H9 (cell line): ENCODE measurements around the gene KIRREL3. TPM values are rescaled to one million over a fixed set of nuclear protein-coding genes. Genes with fewer than 3 reads are reported as not detected.
A peak's percentile ranks its signal among the peaks of the same experiment; 100 is the strongest.

ENCODE experiments used
- DNase-seq: peaks from one replicate; pipeline ENCODE4 v3.0.0-alpha.2; 2017
- H2AFZ ChIP-seq: one replicate; pipeline ENCODE4 v1.6.1; 2013; ENCODE audit warnings: mild to moderate bottlenecking, low read length, control low read depth, moderate library complexity
- H2AK5ac ChIP-seq: 2 replicates; pipeline ENCODE4 v1.6.1; 2013; ENCODE audit warnings: low read length, control low read depth, mixed read lengths; ENCODE audit not compliant: insufficient read length
- H2BK120ac ChIP-seq: one replicate; pipeline ENCODE4 v1.6.1; 2013; ENCODE audit warnings: low read depth, mild to moderate bottlenecking, low read length, control low read depth, inconsistent platforms; ENCODE audit not compliant: poor library complexity, severe bottlenecking
- H2BK12ac ChIP-seq: 2 replicates; pipeline ENCODE4 v1.6.1; 2013; ENCODE audit warnings: low read length, control low read depth, mixed read lengths, low read depth; ENCODE audit not compliant: insufficient read length
- H2BK15ac ChIP-seq: 2 replicates; pipeline ENCODE4 v1.6.1; 2013; ENCODE audit warnings: low read depth, low read length, control low read depth
- H2BK20ac ChIP-seq: one replicate; pipeline ENCODE4 v1.6.1; 2013; ENCODE audit warnings: low read depth, mild to moderate bottlenecking, low read length, control low read depth, inconsistent platforms; ENCODE audit not compliant: poor library complexity, severe bottlenecking
- H2BK5ac ChIP-seq: 2 replicates; pipeline ENCODE4 v1.6.1; 2013; ENCODE audit warnings: low read length, control low read depth, mixed read lengths; ENCODE audit not compliant: insufficient read length
- H3K14ac ChIP-seq: 2 replicates; pipeline ENCODE4 v1.6.1; 2013; ENCODE audit warnings: low read length, control low read depth; ENCODE audit not compliant: insufficient read depth
- H3K18ac ChIP-seq: 2 replicates; pipeline ENCODE4 v1.6.1; 2013; ENCODE audit warnings: low read depth, mild to moderate bottlenecking, mixed read lengths, low read length, control low read depth; ENCODE audit not compliant: insufficient read length
- H3K23ac ChIP-seq: 2 replicates; pipeline ENCODE4 v1.6.1; 2013; ENCODE audit warnings: low read length, control low read depth, mixed read lengths, low read depth; ENCODE audit not compliant: insufficient read length
- H3K23me2 ChIP-seq: 2 replicates; pipeline ENCODE4 v1.6.1; 2013; ENCODE audit warnings: low read depth, mild to moderate bottlenecking, mixed read lengths, low read length, control low read depth; ENCODE audit not compliant: insufficient read length, poor library complexity, severe bottlenecking
- H3K27ac ChIP-seq: 2 replicates; pipeline ENCODE4 v1.5.1; 2013; ENCODE audit warnings: low read length, control low read depth, mixed read lengths, low read depth; ENCODE audit not compliant: insufficient read length
- H3K27me3 ChIP-seq: 2 replicates; pipeline ENCODE4 v1.6.1; 2013; ENCODE audit warnings: low read length, control low read depth, inconsistent platforms; ENCODE audit not compliant: insufficient read depth
- H3K4ac ChIP-seq: 2 replicates; pipeline ENCODE4 v1.6.1; 2013; ENCODE audit warnings: low read depth, mild to moderate bottlenecking, control low read depth, inconsistent platforms, low read length, moderate library complexity
- H3K4me1 ChIP-seq: 2 replicates; pipeline ENCODE4 v1.6.1; 2013; ENCODE audit warnings: low read length, control low read depth, inconsistent platforms; ENCODE audit not compliant: insufficient read depth
- H3K4me2 ChIP-seq: 2 replicates; pipeline ENCODE4 v1.6.1; 2013; ENCODE audit warnings: low read length, control low read depth, mixed read lengths; ENCODE audit not compliant: insufficient read length, insufficient read depth
- H3K56ac ChIP-seq: 2 replicates; pipeline ENCODE4 v1.6.1; 2013; ENCODE audit warnings: low read depth, mild to moderate bottlenecking, mixed read lengths, low read length, control low read depth; ENCODE audit not compliant: insufficient read length
- H3K79me1 ChIP-seq: 2 replicates; pipeline ENCODE4 v1.6.1; 2013; ENCODE audit warnings: low read depth, mild to moderate bottlenecking, moderate library complexity, low read length, control low read depth, inconsistent platforms; ENCODE audit not compliant: insufficient read depth, poor library complexity, severe bottlenecking
- H3K79me2 ChIP-seq: 2 replicates; pipeline ENCODE4 v1.6.1; 2013; ENCODE audit warnings: low read length, control low read depth, inconsistent platforms; ENCODE audit not compliant: insufficient read depth
- H3K9ac ChIP-seq: 2 replicates; pipeline ENCODE4 v1.6.1; 2013; ENCODE audit warnings: low read length, control low read depth, mixed read lengths; ENCODE audit not compliant: insufficient read length; ENCODE audit errors: extremely low read depth
- H3K9me3 ChIP-seq: one replicate; pipeline ENCODE4 v1.6.1; 2013; ENCODE audit warnings: low read depth, low read length, inconsistent platforms; ENCODE audit not compliant: control insufficient read depth
- H3T11ph ChIP-seq: one replicate; pipeline ENCODE4 v1.6.1; 2013; ENCODE audit warnings: mild to moderate bottlenecking, low read length, control low read depth, inconsistent platforms
- H4K20me1 ChIP-seq: one replicate; pipeline ENCODE4 v1.6.1; 2013; ENCODE audit not compliant: control insufficient read depth, insufficient read length, insufficient read depth
- H4K5ac ChIP-seq: 2 replicates; pipeline ENCODE4 v1.6.1; 2013; ENCODE audit warnings: low read depth, mild to moderate bottlenecking, mixed read lengths, low read length, control low read depth; ENCODE audit not compliant: insufficient read length
- H4K8ac ChIP-seq: replicated peaks from 2 replicates; pipeline ENCODE4 v1.6.1; 2013; ENCODE audit warnings: low read length, control low read depth, mixed read lengths, low read depth; ENCODE audit not compliant: insufficient read length
- H4K91ac ChIP-seq: 2 replicates; pipeline ENCODE4 v1.6.1; 2013; ENCODE audit warnings: low read depth, mild to moderate bottlenecking, moderate library complexity, mixed read lengths, low read length, control low read depth; ENCODE audit not compliant: insufficient read length
- H3K27ac Mint-ChIP-seq, 3 experiments: 2 replicates in 2 of 3; 3 replicates in 1 of 3; pipeline ENCODE4 v1.8.0; 2020 to 2021; ENCODE audit warnings: mixed read lengths in 3 of 3, mild to moderate bottlenecking in 1 of 3, moderate library complexity in 1 of 3
- H3K27me3 Mint-ChIP-seq: 2 replicates; pipeline ENCODE4 v1.8.0; 2021; ENCODE audit warnings: low read depth, mild to moderate bottlenecking, moderate library complexity, mixed read lengths
- H3K36me3 Mint-ChIP-seq, 3 experiments: 2 replicates in 2 of 3; 3 replicates in 1 of 3; pipeline ENCODE4 v1.8.0; 2020 to 2021; ENCODE audit warnings: low read depth in 3 of 3, mixed read lengths in 3 of 3; ENCODE audit not compliant: insufficient read depth in 1 of 3
- H3K4me1 Mint-ChIP-seq, 2 experiments: 2 replicates each; pipeline ENCODE4 v1.8.0; 2020; ENCODE audit warnings: mixed read lengths in 2 of 2
- H3K4me3 Mint-ChIP-seq, 2 experiments: 2 replicates in 1 of 2; 3 replicates in 1 of 2; pipeline ENCODE4 v1.8.0; 2020 to 2021; ENCODE audit warnings: mild to moderate bottlenecking in 2 of 2, mixed read lengths in 2 of 2, moderate library complexity in 1 of 2
- H3K9me3 Mint-ChIP-seq, 2 experiments: 2 replicates in 1 of 2; 3 replicates in 1 of 2; pipeline ENCODE4 v1.8.0; 2020; ENCODE audit warnings: mild to moderate bottlenecking in 2 of 2, mixed read lengths in 2 of 2, moderate library complexity in 1 of 2
- CTCF ChIP-seq: fragments of 200-600 bp; sonication (generic); conservative IDR thresholded peaks from 3 replicates; pipeline ENCODE4 v1.8.0; 2021; ENCODE audit warnings: antibody characterized with exemption, mild to moderate bottlenecking
- WGBS: extraction: QIAGEN DNeasy Blood & Tissue Kit; methylation state at CpG from one replicate; pipeline ENCODE4 v1.1.7; 2013; ENCODE audit warnings: missing lambda C conversion rate, low lambda C conversion rate, mixed read lengths; ENCODE audit not compliant: insufficient read length; ENCODE audit errors: extremely low coverage; 5-methylcytosine and 5-hydroxymethylcytosine counted together
- total RNA-seq: library from RNA; stranded (reverse); gene quantifications from 2 replicates; pipeline ENCODE4 v1.2.1, GENCODE V29; 2021

KIRREL3 gene
- total RNA-seq, 1 experiment from 2014 or later: 0.17 TPM

DNA sequence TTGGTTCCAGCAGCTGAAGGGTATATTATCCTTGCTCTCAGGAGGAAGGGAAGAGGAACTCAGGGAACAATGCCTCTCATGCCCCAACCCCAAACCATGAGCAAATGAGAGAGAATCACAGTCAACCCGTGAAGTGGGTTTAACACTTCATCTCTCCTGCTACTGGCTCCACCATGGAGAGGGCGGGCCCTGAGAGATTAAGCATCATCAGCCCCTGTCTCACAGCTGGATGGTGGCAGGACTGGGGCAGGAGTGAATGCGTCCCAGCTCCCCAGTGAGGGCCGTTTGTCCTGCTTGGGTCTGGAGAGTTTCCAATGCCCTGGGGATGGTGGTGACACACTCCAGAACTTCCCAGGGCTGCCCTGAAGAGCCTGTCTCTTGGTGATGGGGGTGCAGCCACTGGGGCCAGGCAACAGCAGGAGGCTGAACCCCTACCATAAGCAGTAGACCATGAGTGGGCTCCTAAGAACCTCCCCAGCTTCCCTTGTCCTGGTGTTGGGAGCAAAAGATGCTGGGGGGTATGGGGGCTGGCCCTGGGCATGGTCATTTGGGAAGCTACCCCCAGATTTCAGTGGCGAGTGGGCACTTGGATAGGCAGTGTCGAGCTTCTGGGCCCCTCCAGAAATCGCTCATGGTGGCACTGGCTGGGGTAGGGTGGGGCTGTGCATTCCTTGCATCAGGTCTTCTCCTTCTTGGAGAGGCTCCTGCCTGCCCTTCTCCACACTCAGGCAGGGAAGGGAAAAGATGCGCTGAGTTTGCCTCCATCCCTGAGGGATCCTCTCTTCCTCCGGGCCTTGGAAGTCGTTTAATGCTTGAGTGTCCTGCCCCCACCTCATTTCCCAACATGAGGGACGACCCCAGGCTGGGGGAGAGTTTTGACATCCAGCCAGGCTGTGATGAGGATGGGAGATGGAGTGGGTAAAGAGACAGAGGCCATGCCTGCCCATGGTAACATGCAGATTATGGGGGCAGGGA lies 487.5 kb downstream of the KIRREL3 start:
- H2AFZ ChIP-seq: no peak overlapping the region
- H3K27me3 ChIP-seq: no peaks in the 10 kb centered on the region
- no peaks in the 10 kb centered on the region for H3K79me2 ChIP-seq
- H2BK12ac ChIP-seq: no peak overlapping the region
- no peak for TF ChIP-seq CTCF
- DNase-seq: no peak
- H3K79me1 ChIP-seq: no peaks in the 10 kb centered on the region
- H3K56ac ChIP-seq: no peak overlapping the region
- no peaks in the 10 kb centered on the region; a peak in 1 of 5 replicates for H3K9me3 Mint-ChIP-seq
- H3K4me2 ChIP-seq: no peak overlapping the region
- H3T11ph ChIP-seq: no peak overlapping the region
- H2BK120ac ChIP-seq: no peak overlapping the region
- H3K4me1 ChIP-seq: no peaks in the 10 kb centered on the region
- no peak overlapping the region for H3K4ac ChIP-seq
- no peak overlapping the region for H2AK5ac ChIP-seq
- H3K27ac ChIP-seq: no peak overlapping the region
- no peak overlapping the region for H2BK5ac ChIP-seq
- no peak overlapping the region for H4K5ac ChIP-seq
- no peaks in the 10 kb centered on the region for H3K36me3 Mint-ChIP-seq
- no peak overlapping the region for H4K8ac ChIP-seq
- no peak overlapping the region; a peak in 1 of 5 replicates for H3K4me3 Mint-ChIP-seq
- no peak overlapping the region for H3K18ac ChIP-seq
- no peaks in the 10 kb centered on the region for H3K23me2 ChIP-seq
- no peaks in the 10 kb centered on the region for H3K9me3 ChIP-seq
- no peaks in the 10 kb centered on the region for H4K20me1 ChIP-seq
- no peak overlapping the region for H4K91ac ChIP-seq
- no peak overlapping the region; the same call in 1 of the 2 replicates for H3K14ac ChIP-seq
- peaks cover 17% of the 10 kb centered on the region for H3K27me3 Mint-ChIP-seq
- H3K9ac ChIP-seq: no peak overlapping the region
- peak overlapping the region in 1 of 3 experiments; percentile 75; a peak in 1 of 7 replicates for H3K27ac Mint-ChIP-seq
- H2BK20ac ChIP-seq: no peak overlapping the region
- WGBS: no CpG with 5 or more reads among the region's 11 CpGs
- no peak overlapping the region for H2BK15ac ChIP-seq
- no peak overlapping the region for H3K23ac ChIP-seq
- 0 out of 4 replicates have a peak, but pooled peaks cover 0 to 3% of the 10 kb centered on the region in 2 experiments for H3K4me1 Mint-ChIP-seq
